Body of pancreas (tissue), 4 donors: ENCODE data around the gene ARL10. TPM values are rescaled to one million over a fixed set of nuclear protein-coding genes. Genes with fewer than 3 reads are reported as not detected.
A peak's percentile ranks its signal among the peaks of the same experiment; 100 is the strongest.

ENCODE experiments used
- ATAC-seq: fragments of 150-250 bp; one replicate; pipeline ENCODE4 v1.9.1; 2016
- DNase-seq, 4 donors: peaks; one replicate each; pipeline ENCODE4 v3.0.0-alpha.2; 2019
- H3K27ac ChIP-seq, 4 donors: fragments of 200-600 bp; sonication (generic); 1 replicate in 3 of 4; 2 replicates in 1 of 4; pipeline versions ENCODE4 v1.5.1 to v1.6.1; 2016 to 2019; ENCODE audit warnings: mild to moderate bottlenecking in 1 of 4, mixed read lengths in 1 of 4, moderate library complexity in 1 of 4
- H3K27me3 ChIP-seq, 2 donors: fragments of 200-600 bp; sonication (generic); one replicate each; pipeline ENCODE4 v1.6.0; 2016; ENCODE audit warnings: mild to moderate bottlenecking in 1 of 2
- H3K36me3 ChIP-seq, 2 donors: fragments of 200-600 bp; sonication (generic); replicated peaks in 1 of 2; 2 replicates each; pipeline ENCODE4 v1.5.1; 2016; ENCODE audit warnings: low read depth in 2 of 2; ENCODE audit not compliant: insufficient read depth in 1 of 2
- H3K4me1 ChIP-seq: fragments of 200-600 bp; sonication (generic); one replicate; pipeline ENCODE4 v1.6.0; 2016
- H3K4me3 ChIP-seq, 2 donors: fragments of 200-600 bp; sonication (generic); 1 replicate in 1 of 2; 2 replicates in 1 of 2; pipeline ENCODE4 v1.5.1; 2016 to 2019
- H3K9me3 ChIP-seq, 3 donors: fragments of 200-600 bp; sonication (generic); 1 replicate in 2 of 3; 2 replicates in 1 of 3; pipeline ENCODE4 v1.5.1; 2016
- CTCF ChIP-seq, 7 experiments: fragments of 450-650 bp in 4 of 7; fragments of 200-600 bp in 3 of 7; sonication (generic) in 3 of 7; IDR thresholded peaks; one replicate each; pipeline ENCODE4 v1.5.1; 2016 to 2019; ENCODE audit warnings: antibody characterized with exemption in 7 of 7
- POLR2A ChIP-seq, 3 donors: fragments of 450-650 bp; IDR thresholded peaks; one replicate each; pipeline ENCODE4 v1.6.1; 2016; ENCODE audit warnings: antibody characterized with exemption in 3 of 3, mild to moderate bottlenecking in 2 of 3
- WGBS, 2 donors: methylation state at CpG; one replicate each; pipeline ENCODE4 v1.1.5; 2017; 5-methylcytosine and 5-hydroxymethylcytosine counted together
- intact Hi-C: fragments of 100-400 bp; cut with DNase I; formaldehyde crosslinking; loops from one replicate; pipeline ENCODE4 v1.15.1; 2023
- total RNA-seq, 2 donors: library from RNA; depleted of rRNA; stranded (reverse); fragments of >200 nt; gene quantifications; one replicate each; pipeline ENCODE4 v1.1.0, GENCODE V29; 2016

ARL10 gene
- total RNA-seq, 2 donors from 2014 or later = 2.9 to 3.3 TPM

GRCh38 chr5:176409765-176410164 is 44.5 kb downstream of the ARL10 start:
- TF ChIP-seq CTCF (IDR thresholded peaks at IDR 0.05) = no peak
- no peak for TF ChIP-seq POLR2A (IDR thresholded peaks at IDR 0.05)
- WGBS, 2 donors = 85 to 97% methylated on average over 4 of the region's 4 CpGs
- Histone ChIP-seq H3K9me3 (no peaks in the 10 kb centered on the region), H3K27me3 (no peaks in the 10 kb centered on the region), H3K4me3 (no peak overlapping the region), H3K36me3 (peaks cover 0 to 5% of the 10 kb centered on the region in 2 donors), H3K27ac (no peak overlapping the region), H3K4me1 (peaks cover 21% of the 10 kb centered on the region)
- DNase-seq (no peak), ATAC-seq (no peak)
- intact Hi-C loops = no loop called here

- 87 to 91% methylated on average over 2 to 5 of the region's 5 CpGs for WGBS, 2 donors
- ATAC-seq (no peak), DNase-seq (no peak)
- TF ChIP-seq CTCF (IDR thresholded peaks at IDR 0.05) = no peak
- TF ChIP-seq POLR2A (IDR thresholded peaks at IDR 0.05) = no peak
- Histone ChIP-seq H3K9me3 (no peaks in the 10 kb centered on the region), H3K27ac (no peak overlapping the region), H3K36me3 (peaks cover 0 to 5% of the 10 kb centered on the region in 2 donors), H3K4me3 (no peak overlapping the region), H3K27me3 (no peaks in the 10 kb centered on the region), H3K4me1 (peaks cover 30% of the 10 kb centered on the region)
- intact Hi-C loops = no loop called here
These were observed 45.3 kb downstream of the ARL10 start for GRCh38 chr5:176410486-176411180.

- Histone ChIP-seq H3K27ac (no peak overlapping the region), H3K9me3 (no peaks in the 10 kb centered on the region), H3K4me3 (no peak overlapping the region), H3K27me3 (no peaks in the 10 kb centered on the region), H3K4me1 (peaks cover 38% of the 10 kb centered on the region), H3K36me3 (peaks cover 0 to 5% of the 10 kb centered on the region in 2 donors)
- TF ChIP-seq POLR2A (IDR thresholded peaks at IDR 0.05) = no peak
- TF ChIP-seq CTCF (IDR thresholded peaks at IDR 0.05) = no peak
- DNase-seq (no peak), ATAC-seq (no peak)
- intact Hi-C loops = no loop called here
- 74 to 86% methylated on average over 8 to 10 of the region's 10 CpGs for WGBS, 2 donors
These were observed 47.4 kb downstream of the ARL10 start for GRCh38 chr5:176412517-176413254.

- H3K36me3 ChIP-seq = peaks cover 0 to 3% of the 10 kb centered on the region in 2 donors
- TF ChIP-seq POLR2A (IDR thresholded peaks at IDR 0.05) (no peak), CTCF (IDR thresholded peaks at IDR 0.05) (no peak)
- intact Hi-C loops = no loop called here
- ATAC-seq (no peak), DNase-seq (peak in 1 of 4 donors; percentile 20)
- WGBS, 2 donors = 58 to 92% methylated on average over 2 of the region's 2 CpGs
- H3K4me1 ChIP-seq = peaks cover 38% of the 10 kb centered on the region
- no peaks in the 10 kb centered on the region for H3K9me3 ChIP-seq
- no peaks in the 10 kb centered on the region for H3K27me3 ChIP-seq
- H3K4me3 ChIP-seq = no peak overlapping the region
- H3K27ac ChIP-seq = no peak overlapping the region
These were observed 47.9 kb downstream of the ARL10 start for GRCh38 chr5:176413255-176413565.
